Prostate gland (tissue), 2 donors: ENCODE measurements around the gene SPATA21.

ENCODE experiments used
- POLR2A ChIP-seq: fragments of 450-650 bp; IDR thresholded peaks from one replicate; pipeline ENCODE4 v1.6.1; 2016; ENCODE audit warnings: antibody characterized with exemption, mild to moderate bottlenecking
- POLR2AphosphoS5 ChIP-seq: sonication (generic); formaldehyde crosslinking; IDR thresholded peaks from one replicate; pipeline ENCODE4 v1.6.1; 2017; ENCODE audit warnings: antibody characterized with exemption
- TF ChIP-seq, protein P1 (sequence below), 4 experiments: fragments of 200-600 bp in 2 of 4; fragments of 450-650 bp in 2 of 4; sonication (generic) in 2 of 4; IDR thresholded peaks; 1 replicate in 3 of 4; 2 replicates in 1 of 4; pipeline ENCODE4 v1.5.1; 2016 to 2019; ENCODE audit warnings: antibody characterized with exemption in 4 of 4, mild to moderate bottlenecking in 2 of 4, moderate library complexity in 2 of 4

DNA sequence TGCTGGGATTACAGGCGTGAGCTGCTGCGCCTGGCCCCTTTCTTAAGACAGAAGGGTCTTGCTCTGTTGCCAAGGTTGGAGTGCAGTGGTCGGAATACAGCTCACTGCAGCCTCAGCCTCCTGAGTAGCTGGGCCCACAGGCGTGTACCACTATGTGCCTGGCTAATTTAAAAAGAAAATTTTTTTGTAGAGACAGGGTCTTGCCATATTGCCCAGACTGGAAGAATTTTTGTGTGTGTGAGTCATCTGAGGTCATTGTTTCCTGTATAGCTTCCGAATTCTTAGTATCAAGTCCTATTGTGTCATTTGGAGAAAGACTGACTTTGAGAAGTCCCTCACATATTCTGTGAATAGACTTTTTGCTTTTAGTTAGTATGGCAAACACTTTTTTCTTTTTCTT, 65.5 kb downstream of the SPATA21 start:
- no peak for TF ChIP-seq POLR2A
- TF ChIP-seq, protein P1, sequence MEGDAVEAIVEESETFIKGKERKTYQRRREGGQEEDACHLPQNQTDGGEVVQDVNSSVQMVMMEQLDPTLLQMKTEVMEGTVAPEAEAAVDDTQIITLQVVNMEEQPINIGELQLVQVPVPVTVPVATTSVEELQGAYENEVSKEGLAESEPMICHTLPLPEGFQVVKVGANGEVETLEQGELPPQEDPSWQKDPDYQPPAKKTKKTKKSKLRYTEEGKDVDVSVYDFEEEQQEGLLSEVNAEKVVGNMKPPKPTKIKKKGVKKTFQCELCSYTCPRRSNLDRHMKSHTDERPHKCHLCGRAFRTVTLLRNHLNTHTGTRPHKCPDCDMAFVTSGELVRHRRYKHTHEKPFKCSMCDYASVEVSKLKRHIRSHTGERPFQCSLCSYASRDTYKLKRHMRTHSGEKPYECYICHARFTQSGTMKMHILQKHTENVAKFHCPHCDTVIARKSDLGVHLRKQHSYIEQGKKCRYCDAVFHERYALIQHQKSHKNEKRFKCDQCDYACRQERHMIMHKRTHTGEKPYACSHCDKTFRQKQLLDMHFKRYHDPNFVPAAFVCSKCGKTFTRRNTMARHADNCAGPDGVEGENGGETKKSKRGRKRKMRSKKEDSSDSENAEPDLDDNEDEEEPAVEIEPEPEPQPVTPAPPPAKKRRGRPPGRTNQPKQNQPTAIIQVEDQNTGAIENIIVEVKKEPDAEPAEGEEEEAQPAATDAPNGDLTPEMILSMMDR (IDR thresholded peaks at IDR 0.05): no peak
- TF ChIP-seq POLR2AphosphoS5: no peak
